Muscle layer of duodenum (tissue), 2 donors: ENCODE results near the gene RETN.

Source experiments
- H3K27ac ChIP-seq: one replicate; pipeline ENCODE4 v1.7.0; 2013; ENCODE audit warnings: mild to moderate bottlenecking, low read length
- H3K27me3 ChIP-seq: one replicate; pipeline ENCODE4 v1.7.0; 2013; ENCODE audit warnings: low read depth, mild to moderate bottlenecking, control low read depth, low read length
- H3K36me3 ChIP-seq, 2 donors: one replicate each; pipeline ENCODE4 v1.7.0; 2013; ENCODE audit warnings: low read length in 2 of 2, control low read depth in 1 of 2, mild to moderate bottlenecking in 1 of 2; ENCODE audit not compliant: insufficient read depth in 2 of 2, control insufficient read depth in 1 of 2
- H3K4me1 ChIP-seq, 2 donors: one replicate each; pipeline ENCODE4 v1.7.0; 2013; ENCODE audit warnings: low read length in 2 of 2, mild to moderate bottlenecking in 2 of 2, control low read depth in 1 of 2, moderate library complexity in 1 of 2; ENCODE audit not compliant: insufficient read depth in 2 of 2, control insufficient read depth in 1 of 2
- H3K4me3 ChIP-seq, 2 donors: one replicate each; pipeline ENCODE4 v1.7.0; 2013; ENCODE audit warnings: low read length in 2 of 2, low read depth in 1 of 2, mild to moderate bottlenecking in 1 of 2
- H3K9me3 ChIP-seq, 2 donors: one replicate each; pipeline ENCODE4 v1.7.0; 2013; ENCODE audit warnings: low read length in 2 of 2, control low read depth in 1 of 2, mild to moderate bottlenecking in 1 of 2; ENCODE audit not compliant: control insufficient read depth in 1 of 2
- donor health status: healthy.

Gene RETN

GRCh38 chr19:7669641-7670040, 792 bp downstream of the RETN start:
- Histone ChIP-seq H3K4me3 (no peak overlapping the region), H3K36me3 (no peaks in the 10 kb centered on the region), H3K9me3 (no peaks in the 10 kb centered on the region), H3K4me1 (no peaks in the 10 kb centered on the region), H3K27ac (no peak overlapping the region), H3K27me3 (no peaks in the 10 kb centered on the region)

- H3K4me1 ChIP-seq: no peaks in the 10 kb centered on the region
- H3K4me3 ChIP-seq: no peak overlapping the region
- H3K36me3 ChIP-seq: no peaks in the 10 kb centered on the region
- no peaks in the 10 kb centered on the region for H3K9me3 ChIP-seq
- no peaks in the 10 kb centered on the region for H3K27me3 ChIP-seq
- H3K27ac ChIP-seq: no peak overlapping the region
These were observed 1.4 kb downstream of the RETN start for GRCh38 chr19:7670150-7670783.

GRCh38 chr19:7670790-7671189, 1.9 kb downstream of the RETN start:
- H3K36me3 ChIP-seq: no peaks in the 10 kb centered on the region
- no peaks in the 10 kb centered on the region for H3K9me3 ChIP-seq
- no peaks in the 10 kb centered on the region for H3K27me3 ChIP-seq
- H3K4me1 ChIP-seq: no peaks in the 10 kb centered on the region
- no peak overlapping the region for H3K4me3 ChIP-seq
- no peak overlapping the region for H3K27ac ChIP-seq

- Histone ChIP-seq H3K27ac (no peak overlapping the region), H3K9me3 (no peaks in the 10 kb centered on the region), H3K27me3 (peaks cover 3% of the 10 kb centered on the region), H3K36me3 (no peaks in the 10 kb centered on the region), H3K4me3 (no peak overlapping the region), H3K4me1 (no peaks in the 10 kb centered on the region)
These were observed 3.7 kb downstream of the RETN start for GRCh38 chr19:7672522-7672921.

- Histone ChIP-seq H3K36me3 (no peaks in the 10 kb centered on the region), H3K9me3 (no peaks in the 10 kb centered on the region), H3K4me1 (no peaks in the 10 kb centered on the region), H3K4me3 (no peak overlapping the region), H3K27me3 (peaks cover 4% of the 10 kb centered on the region), H3K27ac (no peak overlapping the region)
These were observed 5.5 kb downstream of the RETN start for GRCh38 chr19:7674010-7675005.

- H3K36me3 ChIP-seq: no peaks in the 10 kb centered on the region
- H3K9me3 ChIP-seq: no peaks in the 10 kb centered on the region
- no peak overlapping the region for H3K27ac ChIP-seq
- H3K4me3 ChIP-seq: no peak overlapping the region
- H3K27me3 ChIP-seq: peaks cover 4% of the 10 kb centered on the region
- H3K4me1 ChIP-seq: peaks cover 0 to 6% of the 10 kb centered on the region in 2 donors
These were observed 7.5 kb downstream of the RETN start for GRCh38 chr19:7676376-7676775.

GRCh38 chr19:7676854-7677253, 8.0 kb downstream of the RETN start, which contains the start of gene MCEMP1:
TSS of gene MCEMP1 (plus strand) at chr19:7677090. CDS start at chr19:7677121, 31 bp downstream.
- H3K36me3 ChIP-seq: no peaks in the 10 kb centered on the region
- H3K27ac ChIP-seq: no peak within 1 kb of the TSS
- no peaks in the 10 kb centered on the region for H3K9me3 ChIP-seq
- H3K27me3 ChIP-seq: peaks cover 4% of the 10 kb centered on the region
- no peak within 1 kb of the TSS for H3K4me3 ChIP-seq
- H3K4me1 ChIP-seq: peaks cover 0 to 11% of the 10 kb centered on the region in 2 donors

- Histone ChIP-seq H3K36me3 (peaks cover 0 to 8% of the 10 kb centered on the region in 2 donors), H3K27me3 (peaks cover 4% of the 10 kb centered on the region), H3K9me3 (no peaks in the 10 kb centered on the region), H3K27ac (no peak overlapping the region), H3K4me3 (no peak overlapping the region), H3K4me1 (peaks cover 0 to 20% of the 10 kb centered on the region in 2 donors)
These were observed 8.9 kb downstream of the RETN start for GRCh38 chr19:7677669-7678311.

- H3K9me3 ChIP-seq: no peaks in the 10 kb centered on the region
- no peak overlapping the region for H3K4me3 ChIP-seq
- H3K36me3 ChIP-seq: peaks cover 0 to 15% of the 10 kb centered on the region in 2 donors
- H3K4me1 ChIP-seq: peaks cover 0 to 20% of the 10 kb centered on the region in 2 donors
- H3K27ac ChIP-seq: no peak overlapping the region
- H3K27me3 ChIP-seq: peaks cover 4% of the 10 kb centered on the region
These were observed 10.3 kb downstream of the RETN start for GRCh38 chr19:7678971-7679751.

GRCh38 chr19:7679771-7680605, 11.1 kb downstream of the RETN start:
- H3K4me1 ChIP-seq: peaks cover 0 to 20% of the 10 kb centered on the region in 2 donors
- no peak overlapping the region for H3K27ac ChIP-seq
- H3K4me3 ChIP-seq: peak overlapping the region; percentile 74 to 92
- peaks cover 4% of the 10 kb centered on the region for H3K27me3 ChIP-seq
- no peaks in the 10 kb centered on the region for H3K9me3 ChIP-seq
- peaks cover 0 to 15% of the 10 kb centered on the region in 2 donors for H3K36me3 ChIP-seq
